Stimulated activated CD4-positive, alpha-beta T cell treated with anti-CD3 and anti-CD28 coated beads, Interleukin-15, amount 100 ng/mL, for 48 hours (primary cell): ENCODE data around the gene TNFAIP2.

Experiments
- DNase-seq, 2 donors: peaks; one replicate each; pipeline ENCODE4 v3.0.0-alpha.2; 2020; ENCODE audit warnings: low read depth in 2 of 2

TNFAIP2 gene

GRCh38 chr14:103122585-103122946, 695 bp upstream of the TNFAIP2 start:
- no peak for DNase-seq

DNA sequence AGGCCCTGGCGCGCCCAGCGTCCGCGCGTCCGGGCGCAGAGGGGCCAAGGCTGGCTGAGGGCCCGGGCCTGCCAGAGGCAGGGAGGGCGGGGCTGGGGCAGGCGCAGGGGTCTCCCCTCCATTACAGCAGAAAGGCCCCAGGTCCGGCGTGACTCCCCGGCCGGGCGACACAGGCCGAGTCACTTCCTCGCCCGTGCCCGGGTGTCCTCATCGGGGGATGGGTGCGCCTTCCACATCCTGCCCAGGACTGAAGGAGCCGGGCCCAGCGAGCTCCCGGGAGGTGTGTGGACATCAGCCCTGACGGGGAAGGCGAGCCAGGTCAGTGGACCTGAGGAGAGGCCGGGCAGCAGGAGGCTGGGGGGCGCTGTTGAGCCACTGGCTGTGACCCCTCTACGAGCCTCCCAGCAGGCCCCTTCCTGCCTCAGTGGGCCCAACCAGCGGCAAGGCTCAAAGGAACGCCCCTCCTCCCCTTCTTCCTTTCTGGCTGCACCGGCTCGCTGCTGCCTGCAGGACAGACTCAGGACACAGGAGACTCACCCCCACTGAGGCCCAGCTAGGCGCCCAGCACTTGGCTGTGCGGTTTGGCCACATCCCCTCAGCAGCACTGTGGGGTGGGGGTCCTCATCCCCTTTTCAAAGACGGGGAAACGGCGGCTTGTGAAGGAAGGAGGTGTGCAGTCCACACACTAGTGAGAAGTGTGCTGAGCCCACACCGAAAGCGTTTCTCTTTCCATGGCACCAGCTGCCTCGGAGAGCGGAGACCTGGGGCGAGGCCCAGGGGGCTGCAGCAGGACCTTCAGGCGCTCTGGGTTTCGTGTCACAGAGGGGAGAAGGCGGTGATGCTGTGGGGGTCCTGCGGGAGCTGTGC, 606 bp downstream of the TNFAIP2 start:
- no peak for DNase-seq

DNA sequence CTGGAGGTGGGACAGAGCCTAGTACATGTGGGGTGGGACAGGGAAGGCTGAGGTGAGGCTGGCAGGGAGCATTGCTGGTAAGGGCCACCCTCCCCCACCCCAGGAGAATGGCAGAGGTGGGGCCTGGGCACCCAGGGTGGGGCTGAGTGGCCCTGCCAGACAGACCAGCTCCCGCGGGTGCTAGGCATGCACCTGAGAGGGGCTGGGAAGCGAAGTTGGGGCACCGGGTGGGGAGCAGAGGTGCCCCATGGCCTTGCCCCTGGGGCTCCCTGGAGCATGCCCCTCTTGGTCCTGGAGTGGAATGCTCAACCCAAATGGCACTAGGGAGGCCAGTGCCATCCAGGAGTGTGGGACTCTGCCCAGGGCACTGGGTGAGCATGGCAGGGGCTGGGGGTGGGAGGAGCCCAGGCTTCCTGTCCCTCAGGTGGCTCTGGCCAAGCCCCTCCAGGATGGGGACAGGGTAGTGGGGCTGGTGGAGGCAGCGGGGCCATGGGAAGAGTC, 1.3 kb downstream of the TNFAIP2 start:
- no peak for DNase-seq

DNA sequence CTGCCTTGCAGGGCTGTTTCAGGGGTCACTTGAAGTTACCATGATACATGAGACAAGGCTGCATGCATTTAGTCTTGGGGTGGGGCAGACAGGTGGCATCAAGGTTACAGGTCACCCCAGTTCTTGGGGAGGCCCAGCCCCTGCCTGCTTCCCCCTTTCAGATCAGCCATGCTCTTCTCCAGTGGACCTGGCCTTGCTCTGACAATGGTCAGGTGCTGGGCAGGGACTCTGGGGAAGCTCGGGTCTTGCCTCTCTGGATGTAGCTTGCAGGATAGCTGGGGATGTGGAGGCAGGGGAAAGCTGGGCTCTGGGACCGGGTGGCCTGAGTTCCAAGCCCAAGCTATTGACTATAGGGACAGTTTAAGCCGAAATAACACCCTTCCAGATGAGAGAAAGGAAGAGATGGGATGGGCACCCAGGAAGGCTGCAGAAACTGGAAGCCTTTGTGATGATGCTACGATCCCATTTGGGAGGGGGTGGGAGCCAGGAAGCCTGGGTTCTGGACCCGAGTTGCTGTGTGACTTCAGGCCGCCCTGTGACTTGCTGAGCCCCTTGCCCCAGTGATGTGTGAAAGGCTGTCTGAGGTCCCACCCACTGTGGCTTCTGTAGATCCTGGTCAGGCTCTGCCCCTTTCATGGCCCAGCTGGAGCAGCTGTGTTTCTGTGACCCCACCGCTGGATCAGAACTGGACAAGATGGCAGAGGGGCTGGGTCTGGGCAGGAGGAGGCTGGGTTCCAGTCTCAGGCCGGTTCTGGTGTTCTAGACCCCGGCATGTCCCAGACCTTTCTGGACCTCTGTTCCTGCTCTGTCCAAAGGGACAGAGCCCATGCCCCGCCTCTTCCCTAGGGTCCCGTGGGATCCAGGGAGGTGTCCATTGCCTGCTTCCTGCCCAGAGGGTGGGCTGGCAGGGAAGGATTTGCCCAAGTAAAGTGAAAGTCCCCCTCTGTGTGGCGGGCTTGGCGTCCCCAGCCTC, 2.1 kb downstream of the TNFAIP2 start:
- DNase-seq: no peak

- no peak for DNase-seq
These were observed 3.0 kb downstream of the TNFAIP2 start for GRCh38 chr14:103126088-103126872.

DNA sequence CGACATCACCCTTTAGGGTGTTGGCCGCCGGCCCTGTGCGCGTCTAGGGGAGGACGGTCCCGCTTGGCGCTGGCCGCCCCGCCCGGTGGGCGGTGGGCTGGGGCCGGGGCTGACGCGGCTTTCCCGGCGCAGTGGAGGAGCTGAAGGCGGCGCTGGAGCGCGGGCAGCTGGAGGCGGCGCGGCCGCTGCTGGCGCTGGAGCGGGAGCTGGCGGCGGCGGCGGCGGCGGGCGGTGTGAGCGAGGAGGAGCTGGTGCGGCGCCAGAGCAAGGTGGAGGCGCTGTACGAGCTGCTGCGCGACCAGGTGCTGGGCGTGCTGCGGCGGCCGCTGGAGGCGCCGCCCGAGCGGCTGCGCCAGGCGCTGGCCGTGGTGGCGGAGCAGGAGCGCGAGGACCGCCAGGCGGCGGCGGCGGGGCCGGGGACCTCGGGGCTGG, 3.6 kb downstream of the TNFAIP2 start:
- no peak for DNase-seq

- no peak for DNase-seq
These were observed 4.1 kb downstream of the TNFAIP2 start for GRCh38 chr14:103127356-103127755.

DNA sequence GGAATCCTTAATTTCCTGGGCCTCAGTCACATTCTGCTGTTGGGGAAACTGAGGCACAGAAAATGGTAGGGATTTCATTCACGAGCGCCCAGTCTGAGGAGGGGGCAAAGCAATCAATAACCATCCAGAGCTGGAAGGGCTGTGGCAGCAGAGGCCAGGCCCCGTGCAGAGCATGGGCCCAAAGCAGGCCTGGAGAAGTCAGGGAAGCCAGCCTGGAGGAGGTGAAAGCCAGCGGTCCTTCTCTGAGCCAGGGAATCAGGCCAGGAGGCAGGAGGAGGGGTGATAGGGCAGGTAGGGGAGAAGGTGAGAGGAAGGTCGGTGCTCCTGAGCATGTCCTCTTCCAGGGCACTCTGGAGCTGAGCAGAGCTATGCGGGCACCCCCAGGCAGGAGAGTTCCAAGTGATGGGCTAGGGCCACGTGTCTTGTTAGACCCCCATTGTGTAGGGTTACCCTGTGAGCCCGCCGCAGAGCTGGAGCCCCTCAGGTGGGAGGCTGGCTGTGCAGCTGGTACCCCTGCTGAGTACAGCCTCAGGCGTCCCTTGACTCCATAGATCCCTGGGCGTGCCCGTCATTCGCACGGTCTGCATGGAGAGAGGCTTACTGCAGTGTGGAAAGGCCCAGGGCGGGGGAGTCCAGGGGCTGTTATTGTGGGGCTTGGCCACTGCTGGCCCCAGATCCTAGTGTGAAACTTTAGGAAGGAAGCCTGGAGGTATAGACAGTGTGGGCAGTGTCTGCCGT, 4.8 kb downstream of the TNFAIP2 start:
- no peak for DNase-seq

- no peak for DNase-seq
These were observed 5.5 kb downstream of the TNFAIP2 start for GRCh38 chr14:103128631-103129300.

- no peak for DNase-seq
These were observed 6.2 kb downstream of the TNFAIP2 start for GRCh38 chr14:103129301-103130016.

- no peak for DNase-seq
These were observed 6.9 kb downstream of the TNFAIP2 start for GRCh38 chr14:103130017-103130764.

DNA sequence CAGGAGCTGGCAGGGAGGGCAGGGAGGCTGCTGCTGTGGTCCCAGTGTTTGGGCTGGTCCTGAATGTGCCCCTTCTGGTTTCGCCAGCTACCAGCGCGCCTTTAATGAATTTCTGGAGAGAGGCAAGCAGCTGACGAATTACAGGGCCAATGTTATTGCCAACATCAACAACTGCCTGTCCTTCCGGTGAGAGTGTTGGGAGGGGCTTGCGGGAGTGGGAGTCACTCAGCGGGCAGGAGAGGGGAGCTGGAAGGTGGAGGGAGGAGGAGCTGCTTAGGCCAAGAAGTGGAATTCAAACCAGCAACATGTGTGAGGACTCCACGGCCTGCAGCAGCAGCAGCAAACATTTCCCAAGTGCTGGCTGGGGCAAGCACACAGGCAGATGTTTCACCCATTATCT, 7.7 kb downstream of the TNFAIP2 start:
- no peak for DNase-seq

- DNase-seq: no peak
These were observed 8.3 kb downstream of the TNFAIP2 start for GRCh38 chr14:103131580-103131979.

DNA sequence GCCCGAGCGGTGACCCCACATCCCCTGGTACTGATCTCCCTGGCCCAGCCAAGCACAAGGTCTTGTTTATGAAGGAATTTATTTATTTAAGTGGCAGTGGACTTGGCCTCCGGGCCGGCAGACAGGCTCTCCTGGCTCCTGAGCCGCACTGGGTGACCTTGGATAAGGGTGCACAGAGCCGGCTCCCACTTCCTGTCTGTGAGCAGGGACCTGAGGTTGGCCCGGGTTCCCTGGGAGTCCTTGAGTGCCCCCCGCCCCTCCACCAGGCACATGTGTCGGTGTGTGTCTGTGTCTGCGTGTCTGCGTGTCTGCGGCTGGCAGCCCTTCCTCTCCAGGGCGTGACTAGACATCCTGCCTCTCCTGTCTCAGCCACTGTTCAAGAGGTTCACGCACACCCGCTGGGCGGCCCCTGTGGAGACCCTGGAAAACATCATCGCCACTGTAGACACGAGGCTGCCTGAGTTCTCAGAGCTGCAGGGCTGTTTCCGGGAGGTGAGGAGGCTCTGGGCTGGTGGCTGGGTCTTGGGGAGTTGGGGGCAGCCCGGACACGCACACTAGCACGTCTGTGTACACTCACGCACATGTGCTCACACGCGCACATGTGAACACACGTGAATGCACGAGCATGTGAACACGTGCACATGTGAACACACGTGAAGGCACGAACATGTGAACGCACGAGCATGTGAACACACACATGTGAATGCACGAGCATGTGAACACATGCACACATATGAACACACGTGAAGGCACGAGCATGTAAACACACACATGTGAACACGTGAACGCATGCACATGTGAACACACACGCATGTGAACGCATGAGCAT, 9.3 kb downstream of the TNFAIP2 start:
- DNase-seq: no peak

DNA sequence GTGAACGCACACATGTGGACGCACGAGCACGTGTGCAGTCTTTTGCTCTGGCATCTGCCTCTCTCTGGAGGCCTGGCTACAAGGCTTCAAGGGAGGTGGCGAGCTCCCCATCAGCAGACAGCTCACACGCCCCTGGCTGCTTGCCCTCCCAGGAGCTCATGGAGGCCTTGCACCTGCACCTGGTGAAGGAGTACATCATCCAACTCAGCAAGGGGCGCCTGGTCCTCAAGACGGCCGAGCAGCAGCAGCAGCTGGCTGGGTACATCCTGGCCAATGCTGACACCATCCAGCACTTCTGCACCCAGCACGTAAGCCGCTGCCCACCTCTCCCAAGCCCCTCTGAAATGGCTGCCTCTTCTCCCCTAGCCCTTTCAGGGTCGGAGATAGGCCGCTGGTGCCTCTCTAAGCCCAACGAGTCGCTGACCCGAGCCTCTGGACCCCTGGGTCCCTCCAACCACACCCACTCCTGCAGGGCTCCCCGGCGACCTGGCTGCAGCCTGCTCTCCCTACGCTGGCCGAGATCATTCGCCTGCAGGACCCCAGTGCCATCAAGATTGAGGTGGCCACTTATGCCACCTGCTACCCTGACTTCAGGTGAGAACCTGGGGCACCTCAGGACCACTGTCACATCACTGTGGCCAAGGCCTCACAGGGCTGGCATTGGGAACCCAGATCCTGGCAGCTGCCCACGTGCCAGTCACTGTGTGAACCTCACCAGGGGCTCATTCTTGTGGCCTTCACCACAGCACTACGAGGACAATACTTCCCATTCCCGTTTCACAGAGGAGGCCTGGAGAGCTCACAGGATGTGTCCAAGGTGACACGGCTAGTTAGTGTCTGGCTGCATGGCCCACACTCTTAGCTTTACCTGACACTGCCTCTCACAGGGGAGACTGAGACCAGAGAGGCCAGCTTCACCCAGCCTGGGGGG, 10.2 kb downstream of the TNFAIP2 start:
- no peak for DNase-seq

DNA sequence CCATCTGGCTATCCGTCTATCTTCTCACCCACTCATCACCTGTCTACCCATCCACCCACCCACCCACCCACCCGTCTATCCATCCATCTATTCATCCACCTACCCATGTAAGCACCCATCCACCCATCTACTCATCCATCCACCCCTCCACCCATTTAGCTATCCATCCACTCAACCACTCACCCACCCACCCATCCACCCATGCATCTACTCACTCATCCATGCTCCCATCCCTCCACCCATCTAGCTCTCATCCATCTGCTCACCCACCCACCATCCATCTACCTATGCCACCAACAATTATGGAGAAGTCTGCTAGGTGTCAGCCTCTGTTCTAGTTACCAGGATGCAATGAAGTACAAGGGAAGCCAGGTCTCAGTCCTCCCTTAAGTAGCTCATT, 11.1 kb downstream of the TNFAIP2 start:
- DNase-seq: no peak

GRCh38 chr14:103134919-103135318, 11.7 kb downstream of the TNFAIP2 start:
- no peak for DNase-seq
